SIG-M5 (cell line): ENCODE data around the gene AGAP1.

Experiments
- DNase-seq: peaks from one replicate; lab custom pipeline; 2025; lab: John Stamatoyannopoulos, UW

The AGAP1 gene

DNA sequence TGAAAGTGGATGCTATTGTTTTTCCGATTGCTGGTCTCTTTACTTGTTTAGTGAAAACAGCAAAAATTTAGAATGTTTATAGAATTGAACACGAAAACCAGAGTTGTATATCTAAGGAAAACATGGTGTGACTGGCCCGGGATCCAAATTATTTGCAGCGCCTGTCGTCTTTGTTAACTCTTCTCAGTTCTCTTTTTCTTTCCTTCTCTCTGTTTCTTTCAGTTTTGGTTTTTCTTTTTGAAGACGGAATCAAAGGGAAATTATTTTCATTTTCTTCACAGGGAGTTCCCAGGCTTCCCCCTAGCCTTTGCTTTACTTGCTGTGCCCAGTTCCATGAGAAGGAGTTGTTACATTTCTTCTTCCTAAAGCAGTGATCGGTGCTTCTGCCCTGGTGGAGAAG is 76.0 kb downstream of the AGAP1 start:
- no peak for DNase-seq

DNA sequence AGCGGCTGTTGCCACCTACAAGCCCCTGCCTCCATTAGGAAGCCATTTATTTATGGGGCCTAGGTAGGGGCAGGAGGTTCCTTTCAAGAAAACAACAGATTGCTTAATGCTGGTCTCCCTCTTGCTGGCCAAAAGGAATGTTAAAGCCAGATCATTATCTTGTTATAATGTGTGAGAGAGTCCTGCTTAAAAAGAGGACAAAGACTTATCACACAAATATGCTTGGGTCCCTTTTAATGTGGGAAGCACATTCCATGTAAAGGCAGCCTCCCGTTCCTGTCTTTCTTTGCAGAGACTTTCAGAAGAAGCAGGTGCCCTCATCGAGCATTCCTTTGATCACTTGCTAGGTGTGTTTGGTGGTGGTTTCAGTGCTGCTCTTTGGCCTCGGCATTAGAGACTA is 76.4 kb downstream of the AGAP1 start:
- DNase-seq = no peak

DNA sequence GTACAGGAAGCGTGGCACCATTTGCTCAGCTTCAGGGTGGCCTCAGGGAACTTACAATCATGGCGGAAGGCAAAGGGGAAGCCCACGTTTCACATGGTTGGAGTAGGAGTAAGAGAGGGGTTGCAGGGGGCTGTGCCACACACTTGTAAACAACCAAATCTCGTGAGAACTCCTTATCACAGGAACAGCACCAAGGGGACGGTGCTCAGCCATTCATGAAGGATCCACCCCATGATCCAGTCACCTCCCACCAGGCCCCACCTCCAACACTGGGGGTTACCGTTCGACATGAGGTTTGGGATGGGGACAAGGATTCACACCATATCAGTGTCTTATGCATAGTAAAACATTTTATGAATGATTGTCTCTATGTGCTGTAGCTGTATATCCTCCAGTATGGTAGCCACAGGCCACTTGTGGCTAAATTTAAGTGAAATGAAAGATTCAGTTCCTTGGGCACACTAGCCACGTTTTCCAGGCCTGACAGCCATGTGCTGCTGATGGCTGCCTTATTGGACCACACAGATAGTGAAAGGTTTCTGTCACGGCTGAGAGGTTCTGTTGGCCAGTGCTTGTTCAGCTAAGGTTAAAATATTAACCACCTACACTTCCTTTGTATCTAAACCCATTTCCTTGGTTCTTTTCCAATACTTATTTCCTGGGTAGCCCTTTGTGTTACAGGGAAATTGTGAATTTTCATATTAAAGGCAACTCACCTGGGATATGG is 77.3 kb downstream of the AGAP1 start:
- no peak for DNase-seq

DNA sequence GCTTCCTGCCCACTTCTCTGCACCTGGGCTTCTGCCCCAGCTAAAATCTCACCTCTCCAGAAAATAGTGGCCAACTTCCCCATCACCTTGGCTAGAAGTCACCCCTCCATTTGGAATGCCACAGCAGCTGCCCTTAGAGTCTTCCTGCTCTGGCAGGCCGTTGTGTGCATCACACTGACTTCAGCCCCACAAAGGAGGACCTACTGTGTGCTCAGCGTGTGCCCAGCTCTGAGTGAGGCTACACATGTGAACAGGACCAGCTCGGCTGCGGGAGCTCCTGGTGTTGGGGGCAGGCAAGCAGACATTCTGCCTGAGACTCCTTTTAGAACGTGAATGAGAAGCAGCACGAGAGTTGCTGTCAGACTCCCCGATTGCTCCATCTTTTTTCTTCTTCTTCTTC is 78.7 kb downstream of the AGAP1 start:
- DNase-seq = no peak

DNA sequence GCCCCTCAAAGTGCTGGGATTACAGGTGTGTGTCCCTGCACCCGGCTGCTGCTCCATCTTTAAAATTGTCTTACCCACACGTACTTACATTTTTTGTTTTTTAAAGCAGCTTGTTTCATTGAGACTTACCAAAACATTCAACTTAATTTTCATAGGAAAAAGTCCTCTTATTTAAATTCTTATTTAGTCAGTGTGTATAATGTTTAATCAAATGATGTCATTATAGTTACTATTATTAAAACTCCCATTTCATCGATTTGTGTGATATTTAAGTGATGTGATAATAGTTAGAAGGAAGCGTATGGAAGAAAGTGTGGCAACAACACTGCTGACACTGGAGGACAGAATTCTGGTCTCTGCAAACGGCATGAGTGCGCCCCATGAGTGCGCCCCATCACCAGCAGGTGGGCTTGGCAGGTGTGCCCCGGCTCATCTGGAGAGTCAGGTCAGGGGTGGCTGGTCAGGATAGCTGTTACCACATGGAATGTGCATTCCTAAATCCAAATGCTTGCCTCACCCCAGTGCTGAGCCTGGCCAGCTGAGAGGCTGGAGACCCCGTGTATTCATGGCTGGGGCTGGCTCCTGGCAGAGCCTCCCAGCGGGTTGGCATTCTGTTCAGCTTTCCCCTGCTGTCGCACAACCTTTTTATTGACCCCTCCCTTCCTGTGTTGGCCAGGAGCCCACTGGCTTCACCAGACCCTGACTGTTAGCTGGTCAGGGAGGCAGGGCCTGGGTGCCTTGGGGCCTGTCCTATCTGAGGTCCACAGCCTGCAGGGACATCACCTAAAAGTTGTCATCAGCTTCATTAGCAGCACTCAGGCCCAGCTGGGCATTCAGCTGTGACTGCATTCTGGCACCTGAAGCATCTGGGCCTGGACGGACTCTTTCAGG is 79.7 kb downstream of the AGAP1 start:
- no peak for DNase-seq

DNA sequence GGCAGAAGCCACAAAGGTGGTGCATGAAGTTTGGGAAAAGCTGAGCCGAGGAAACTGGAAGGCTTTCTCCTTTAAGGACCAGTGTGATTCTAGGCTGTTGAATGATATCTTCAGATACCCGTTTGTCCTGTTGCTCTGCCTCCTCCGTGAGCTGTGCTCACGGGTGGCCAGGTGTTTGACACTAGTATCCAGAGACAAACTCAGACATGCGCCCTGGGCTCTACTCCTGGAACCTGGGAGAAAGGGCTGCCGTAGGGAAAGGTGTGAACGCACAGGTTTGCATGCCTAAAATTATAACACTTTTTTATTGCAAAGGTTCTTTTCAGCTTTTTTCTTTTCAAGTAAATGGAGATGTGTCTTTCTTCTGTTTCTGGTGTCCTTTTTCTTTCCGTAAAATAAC is 81.6 kb downstream of the AGAP1 start:
- DNase-seq = no peak

DNA sequence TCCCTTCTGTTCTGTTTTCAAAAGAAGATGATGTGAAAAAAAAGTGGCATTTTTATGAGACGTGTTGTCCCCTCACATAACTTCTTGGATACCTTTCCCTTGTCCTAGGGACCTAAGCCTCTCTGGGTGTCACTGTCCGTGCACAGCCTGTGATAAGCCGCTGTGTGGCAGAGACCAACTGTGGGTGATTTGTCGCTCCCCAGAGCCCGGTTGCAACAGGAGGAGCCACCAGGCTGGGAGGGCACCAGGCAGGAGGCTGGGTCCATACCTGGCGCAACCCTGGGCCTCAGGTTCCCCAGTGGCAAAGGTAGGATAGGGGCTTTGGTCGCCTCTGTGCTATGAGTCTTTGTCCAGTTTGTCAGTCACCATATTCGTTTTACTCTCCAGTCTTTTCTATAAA is 82.1 kb downstream of the AGAP1 start:
- no peak for DNase-seq

DNA sequence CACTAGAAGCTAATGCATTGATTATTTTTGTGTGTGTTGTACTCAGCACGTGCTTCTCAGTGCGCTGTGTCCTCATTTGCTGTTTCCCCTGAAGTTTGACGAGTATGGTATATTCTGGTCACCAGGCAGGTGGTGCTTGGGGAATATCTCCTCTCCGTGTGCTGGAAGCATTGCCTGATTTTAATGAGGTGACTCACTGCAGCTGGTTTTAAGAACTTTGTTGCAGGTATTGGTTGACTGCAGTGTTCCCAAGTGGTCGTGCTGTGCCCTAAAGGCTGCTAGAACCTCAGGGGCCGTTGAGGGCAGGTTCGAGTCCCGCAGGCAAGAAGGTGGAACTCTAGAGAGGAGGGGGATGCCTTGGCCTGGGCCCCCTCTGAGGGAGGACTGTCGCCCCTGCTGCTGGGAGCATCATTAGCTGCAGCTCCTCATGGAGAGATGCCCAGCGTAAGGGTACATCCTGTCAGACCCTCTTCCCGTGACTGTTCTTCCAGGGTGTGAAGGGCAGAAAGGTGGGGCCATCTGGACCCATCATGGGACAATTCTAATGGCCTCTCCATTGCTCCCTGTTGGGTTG is 82.6 kb downstream of the AGAP1 start:
- DNase-seq = no peak

DNA sequence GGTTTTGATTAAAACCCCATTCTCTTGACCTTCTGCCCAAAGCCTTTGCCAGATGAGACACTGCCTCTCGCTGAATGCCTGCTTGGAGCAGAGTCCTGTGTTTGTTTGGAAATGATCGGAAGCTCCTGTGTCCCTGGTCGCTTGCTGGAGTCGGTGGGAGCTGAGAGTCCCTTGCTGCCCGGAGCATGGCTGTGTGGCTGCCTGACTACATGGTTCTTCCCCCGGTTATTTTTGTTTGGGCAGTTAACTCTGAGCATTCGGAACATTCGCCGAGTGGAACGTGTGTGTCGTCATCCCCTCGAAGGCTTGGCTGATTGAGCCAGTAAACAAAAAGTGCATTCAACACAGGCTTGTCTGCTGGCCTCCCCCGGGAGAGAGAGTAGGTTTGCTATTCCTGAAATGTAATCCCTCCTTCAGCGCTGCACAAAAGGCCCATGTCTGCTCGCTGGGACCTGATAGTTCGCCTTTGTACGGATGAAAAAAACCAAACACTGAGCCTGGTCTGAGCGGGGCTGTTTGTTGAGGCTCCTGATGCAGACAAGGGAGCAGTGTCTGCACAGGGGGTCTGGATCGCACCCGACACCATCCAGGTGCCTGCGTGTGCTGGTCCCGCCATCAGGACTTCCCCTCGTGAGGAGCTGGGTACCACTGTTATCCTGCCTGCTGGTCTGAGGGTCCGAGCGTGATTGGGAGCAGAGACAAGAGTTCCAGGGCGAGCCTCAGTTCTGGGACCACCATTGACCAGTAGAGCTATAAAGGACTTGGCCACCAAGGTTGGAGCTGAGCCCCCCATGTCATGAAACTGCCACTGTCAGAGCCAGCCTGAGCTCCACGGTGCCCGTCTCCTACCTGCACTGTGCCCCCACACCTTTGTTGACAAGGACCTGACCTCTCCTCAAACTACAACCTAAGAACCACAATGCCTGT is 83.8 kb downstream of the AGAP1 start:
- no peak for DNase-seq

DNA sequence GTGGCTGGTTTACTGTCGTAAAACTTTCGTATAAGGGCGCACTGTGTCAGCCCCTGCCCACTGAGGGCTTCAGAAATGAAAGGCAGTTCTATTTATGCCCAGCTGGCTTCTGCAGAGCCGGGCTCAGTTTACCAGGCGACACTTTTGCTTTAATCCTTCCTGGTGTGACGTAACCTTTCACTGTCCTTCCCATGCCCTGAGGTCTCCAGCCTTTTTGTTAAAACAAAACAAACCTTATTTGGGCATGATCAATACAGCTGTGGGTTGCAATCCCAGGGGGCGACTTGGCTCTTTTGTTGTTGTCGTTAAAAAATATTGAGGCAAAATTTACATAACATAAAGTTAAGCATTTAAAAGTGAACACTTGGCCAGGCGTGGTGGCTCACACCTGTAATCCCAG is 85.3 kb downstream of the AGAP1 start:
- no peak for DNase-seq

DNA sequence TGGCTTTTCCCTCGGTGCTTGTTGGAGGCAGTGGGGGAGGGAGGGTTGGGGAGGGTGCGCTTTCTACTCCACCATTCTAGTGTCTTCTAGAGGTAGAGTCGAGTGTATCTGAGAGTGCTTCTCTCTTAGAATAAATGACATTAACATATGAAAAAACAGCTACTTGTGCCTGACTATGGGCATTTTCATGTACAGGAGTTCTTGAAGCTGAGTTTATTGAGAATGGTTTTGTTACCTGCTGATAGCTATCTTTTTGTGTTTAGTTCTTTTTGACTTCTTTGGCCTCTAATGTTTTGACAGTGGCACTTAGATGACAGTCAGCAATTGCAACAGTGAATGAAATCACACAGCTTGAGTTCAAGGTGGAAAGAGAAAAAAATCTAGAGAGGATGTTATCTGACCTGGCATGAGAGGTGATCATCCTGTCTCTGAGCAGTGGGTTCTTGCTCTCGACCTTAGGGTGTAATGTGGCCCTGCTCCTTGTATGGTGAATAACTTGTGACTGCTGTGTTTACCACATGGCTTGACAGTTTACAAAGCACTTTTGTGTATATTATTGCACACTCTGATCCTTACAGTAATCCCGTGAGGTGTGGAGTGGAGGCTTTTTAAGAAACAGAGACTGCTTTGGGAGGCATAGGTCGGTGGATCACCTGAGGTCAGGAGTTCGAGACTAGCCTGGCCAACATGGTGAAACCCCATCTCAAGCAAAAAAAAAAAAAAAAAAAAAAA is 86.7 kb downstream of the AGAP1 start:
- no peak for DNase-seq

DNA sequence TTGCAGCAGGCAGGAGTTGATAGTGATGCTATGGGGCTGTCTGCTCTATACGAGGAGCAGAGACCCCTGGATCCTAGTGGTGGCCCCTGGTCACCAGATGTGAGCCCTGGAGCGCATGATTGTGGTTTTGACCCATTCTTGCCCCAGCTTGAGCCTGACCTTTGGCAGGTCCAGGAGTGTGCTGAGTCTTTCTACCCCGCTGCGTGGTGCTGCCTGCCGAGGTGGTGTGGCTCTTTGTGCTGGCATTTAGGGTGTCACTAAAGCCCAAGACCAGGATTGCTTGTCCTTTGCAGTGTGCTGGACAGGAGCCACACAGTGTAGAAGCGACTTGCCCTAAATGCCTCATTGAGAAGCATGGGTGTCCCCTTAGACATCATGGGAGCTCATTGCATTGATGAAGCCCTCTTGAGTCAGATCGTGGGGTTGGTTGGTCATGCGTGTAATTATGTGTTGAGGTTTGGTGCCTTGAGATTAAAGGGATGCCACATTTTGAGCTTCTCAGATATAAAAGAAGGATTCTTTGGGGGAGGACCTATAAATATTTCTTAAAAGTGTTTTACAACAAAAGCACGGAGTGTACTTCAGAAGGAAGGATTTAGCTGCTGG is 88.3 kb downstream of the AGAP1 start:
- no peak for DNase-seq

DNA sequence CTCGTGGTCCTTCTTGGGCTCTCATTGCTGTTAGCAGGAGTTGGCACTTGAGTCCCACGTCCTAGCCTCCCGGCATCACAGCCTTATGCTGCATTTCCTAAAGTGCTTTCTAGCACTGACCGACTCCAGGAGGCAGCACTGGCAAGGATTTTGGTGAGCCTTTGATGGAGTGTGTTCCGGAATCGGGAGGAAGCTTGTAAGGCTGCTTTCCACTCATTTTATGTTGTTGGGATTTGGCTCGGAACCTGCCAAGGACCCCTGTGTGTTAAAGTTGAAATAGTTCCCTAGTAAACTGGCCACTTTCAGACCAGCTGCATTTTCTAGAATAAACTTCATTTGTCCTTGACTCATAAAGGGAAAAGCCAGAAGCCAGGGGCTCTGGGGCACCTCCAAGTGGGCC is 88.9 kb downstream of the AGAP1 start:
- DNase-seq = no peak

DNA sequence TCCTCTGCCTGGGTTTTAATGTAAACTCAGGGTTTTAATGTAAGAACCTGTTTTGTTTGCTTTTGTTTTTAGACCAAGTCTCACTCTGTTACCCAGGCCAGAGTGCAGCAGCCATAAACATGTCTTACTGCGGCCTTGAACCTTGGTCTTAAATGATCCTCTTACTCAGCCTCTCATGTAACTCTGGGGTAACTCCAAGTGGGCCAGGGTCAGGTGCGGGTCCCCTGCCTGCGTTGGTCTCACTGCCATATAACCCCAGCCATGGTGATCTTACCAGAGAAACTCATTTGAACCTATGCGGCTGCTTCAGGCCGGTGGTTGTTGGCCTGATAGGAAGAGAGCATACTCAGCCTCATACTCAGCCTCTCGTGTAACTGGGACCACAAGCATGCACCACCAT is 89.3 kb downstream of the AGAP1 start:
- DNase-seq = no peak

DNA sequence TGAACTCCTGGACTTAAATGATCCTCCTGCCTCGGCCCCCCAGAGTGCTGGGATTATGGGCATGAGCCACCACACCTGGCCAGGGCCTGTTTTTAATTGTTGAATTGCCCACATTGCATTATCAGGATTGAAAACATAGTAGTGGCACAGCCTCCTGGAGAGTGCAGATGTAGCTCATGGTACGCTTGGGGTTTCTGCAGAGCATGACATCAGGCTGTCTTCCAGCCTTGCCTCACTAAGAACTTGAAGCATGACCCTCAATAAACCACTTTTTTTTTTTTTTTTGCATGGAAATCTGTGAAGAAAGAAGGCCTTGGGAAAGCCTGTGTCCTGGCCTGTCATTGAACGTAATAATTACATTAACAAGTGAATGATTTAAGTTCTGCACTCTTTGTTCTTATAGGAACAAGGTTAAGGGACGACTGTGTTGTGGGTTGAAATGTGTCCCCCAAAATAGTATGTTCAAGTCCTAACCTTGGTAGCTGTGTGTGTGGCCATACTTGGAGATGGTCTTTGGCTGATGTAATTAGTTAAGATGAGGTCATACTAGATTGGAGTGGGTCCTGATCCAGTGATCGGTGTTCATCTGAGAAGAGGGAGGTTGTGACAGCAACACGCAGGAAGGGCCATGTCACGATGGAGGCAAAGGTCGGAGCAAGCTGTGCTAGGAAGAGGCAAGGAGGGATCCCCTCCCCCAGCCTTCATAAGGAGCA is 90.2 kb downstream of the AGAP1 start:
- DNase-seq = no peak

DNA sequence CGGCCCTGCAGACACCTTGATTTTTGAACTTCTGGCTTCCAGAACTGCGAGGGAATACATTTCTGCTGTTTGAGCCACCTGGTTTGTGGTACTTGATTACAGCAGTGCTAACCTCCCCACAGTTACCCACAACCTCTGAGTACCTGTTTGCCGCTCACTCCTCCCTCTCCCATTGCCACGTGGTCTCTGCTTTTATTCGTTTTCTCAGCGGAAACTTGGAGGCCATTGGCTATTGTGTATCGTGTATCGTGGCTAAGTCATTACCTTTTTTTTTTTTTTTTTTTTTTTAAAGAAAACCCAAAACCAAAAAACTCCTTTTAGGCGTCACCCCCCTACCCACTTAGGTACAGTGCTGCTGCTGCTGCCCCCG is 90.8 kb downstream of the AGAP1 start:
- no peak for DNase-seq

DNA sequence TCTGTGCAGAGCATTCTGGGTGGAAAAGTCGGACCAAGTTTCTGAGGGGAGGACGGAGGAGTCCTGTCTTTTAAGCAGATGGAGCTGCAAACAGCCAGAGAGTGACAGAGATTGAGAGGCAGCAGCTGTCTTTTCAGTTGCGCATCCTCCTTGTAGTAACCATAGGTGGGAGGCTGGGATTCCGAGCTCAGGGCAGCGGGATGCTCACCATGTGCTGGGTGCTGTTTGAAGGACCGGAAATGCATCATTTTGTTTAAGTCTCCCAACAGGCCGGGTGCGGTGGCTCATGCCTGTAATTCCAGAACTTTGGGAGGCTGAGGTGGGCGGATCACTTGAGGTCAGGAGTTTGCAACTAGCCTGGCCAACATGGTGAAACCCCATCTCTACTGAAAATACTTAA is 93.4 kb downstream of the AGAP1 start:
- DNase-seq = no peak

DNA sequence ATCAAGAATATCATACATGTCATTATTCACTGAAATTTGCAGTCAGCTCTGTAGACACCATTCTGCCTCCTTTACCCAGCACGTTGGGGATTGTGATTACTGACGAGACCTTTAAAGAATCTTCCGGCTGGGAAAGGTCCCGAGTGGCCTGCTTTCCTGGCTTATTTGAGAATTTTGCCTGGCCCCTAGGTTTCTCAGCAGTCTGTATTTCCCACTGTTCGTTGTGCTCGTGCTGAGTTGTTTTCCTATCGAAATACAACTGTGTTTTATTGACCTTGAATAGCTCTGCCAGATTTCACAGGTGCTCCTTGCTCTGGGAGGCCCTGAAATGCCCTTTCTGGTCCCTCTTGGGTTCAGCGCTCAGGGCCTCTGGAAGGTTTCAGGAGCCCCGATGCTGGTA is 94.9 kb downstream of the AGAP1 start:
- no peak for DNase-seq

DNA sequence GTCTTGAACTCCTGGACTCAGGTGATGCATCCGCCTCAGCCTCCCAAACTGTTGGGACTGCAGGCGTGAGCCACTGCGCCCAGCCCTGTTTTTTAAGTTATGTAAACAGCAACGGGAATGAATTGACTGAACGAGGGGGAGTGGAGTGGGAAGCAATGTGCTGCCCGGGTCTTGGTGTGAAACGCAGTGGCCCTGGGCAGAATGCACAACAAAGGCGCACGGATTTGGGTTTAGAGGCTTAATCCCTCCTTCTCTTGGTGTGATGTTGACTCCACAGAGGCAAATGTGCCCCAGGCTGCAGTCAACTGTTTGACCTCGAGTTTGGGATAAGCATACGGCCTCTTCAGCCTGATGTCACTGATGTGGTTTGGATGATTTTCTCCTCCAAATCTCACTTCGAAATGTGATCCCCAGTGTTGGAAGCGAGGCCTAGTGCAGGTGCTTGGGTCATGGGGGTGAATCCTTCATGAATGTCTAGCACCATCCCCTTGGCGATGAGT is 97.4 kb downstream of the AGAP1 start:
- DNase-seq = no peak

DNA sequence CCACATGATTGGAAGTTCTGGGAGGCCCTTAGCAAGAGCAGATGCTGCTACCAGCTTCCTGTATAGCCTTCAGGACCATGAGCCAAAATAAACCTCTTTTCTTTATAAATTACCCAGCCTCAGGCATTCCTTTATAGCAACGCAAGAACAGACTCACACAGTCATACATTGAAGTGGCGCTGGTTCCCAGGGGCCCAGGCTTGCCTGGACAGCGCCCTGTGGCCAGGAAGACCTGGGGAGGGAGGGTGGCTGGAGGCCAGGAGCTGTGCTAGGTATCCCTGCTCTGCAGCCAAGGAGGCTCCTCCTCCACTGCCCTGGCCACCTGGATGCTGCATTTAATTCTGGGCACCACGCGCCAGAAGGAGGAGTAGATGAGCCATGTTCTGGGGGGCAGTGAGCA is 98.1 kb downstream of the AGAP1 start:
- no peak for DNase-seq
